HG03432 (cell line): Measurements from ENCODE around the gene ZNF385A.
A peak's percentile ranks its signal among the peaks of the same experiment; 100 is the strongest.

Experiments used
- ATAC-seq: cut with Tn5 transposase; IDR thresholded peaks from one replicate; pipeline ENCODE4 v1.9.1; 2021; ENCODE audit warnings: mild to moderate bottlenecking, moderate library complexity; ENCODE audit not compliant: unreplicated experiment

Gene ZNF385A

DNA sequence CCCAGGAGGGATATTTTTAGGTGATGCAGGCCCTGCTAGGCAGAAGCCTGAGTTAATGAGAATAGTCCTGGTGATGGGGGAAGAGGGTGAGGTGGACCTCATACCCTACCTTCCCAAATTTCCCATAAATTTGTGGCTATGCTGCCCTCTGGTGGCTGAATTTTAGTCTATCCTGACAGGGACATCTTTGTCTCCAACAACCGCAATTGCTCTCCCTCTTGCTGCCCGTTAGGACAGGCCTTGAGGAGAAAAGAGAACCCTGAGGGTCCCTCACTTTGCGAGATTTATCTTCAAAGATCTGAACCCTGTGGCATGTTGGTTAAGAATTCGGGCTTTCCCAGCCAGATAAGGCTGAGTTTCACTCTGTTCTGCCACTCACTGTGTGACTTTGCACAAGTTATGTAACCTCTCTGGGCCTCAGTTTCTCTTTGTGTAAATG, 9.8 kb upstream of the ZNF385A start:
- ATAC-seq: no peak

DNA sequence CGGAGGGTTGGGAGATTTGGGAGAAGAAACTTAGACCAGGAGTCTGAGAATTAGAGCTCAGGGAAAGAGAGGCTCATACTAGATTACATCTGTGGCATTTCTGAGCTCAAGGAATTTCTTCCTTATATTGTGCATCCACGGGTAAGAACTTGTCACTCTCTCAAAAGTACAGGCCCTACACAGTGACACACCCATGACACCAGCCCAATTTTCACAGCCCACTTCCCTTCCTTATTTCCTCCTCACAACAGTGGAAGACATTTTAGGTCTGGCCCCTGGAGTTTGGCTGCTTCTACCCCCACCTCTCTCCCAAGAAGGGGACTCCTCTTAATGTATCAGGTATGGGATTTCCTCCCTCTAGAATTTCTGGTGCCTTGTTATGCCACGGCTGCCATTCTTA, 9.2 kb upstream of the ZNF385A start:
- no peak for ATAC-seq

DNA sequence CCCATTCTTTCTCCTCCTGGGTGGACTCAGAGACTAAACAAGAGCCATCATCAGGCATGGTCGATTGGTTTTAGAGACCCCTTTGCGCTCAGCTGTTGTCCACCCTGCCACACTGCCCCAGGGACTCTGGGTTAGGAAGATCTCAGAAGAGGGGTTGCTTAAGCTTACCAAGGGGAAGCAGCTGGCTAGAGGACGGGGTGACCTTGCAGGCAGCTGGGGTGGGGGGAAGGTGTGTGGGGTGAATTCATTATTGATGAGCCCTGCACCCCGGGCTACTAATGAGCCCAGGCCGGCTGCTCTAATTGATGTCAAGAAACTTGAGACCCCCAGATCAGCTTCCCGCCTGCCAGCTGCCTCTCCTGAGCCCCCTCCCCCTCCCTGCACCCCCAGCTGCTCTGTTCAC, 8.7 kb upstream of the ZNF385A start:
- no peak for ATAC-seq

DNA sequence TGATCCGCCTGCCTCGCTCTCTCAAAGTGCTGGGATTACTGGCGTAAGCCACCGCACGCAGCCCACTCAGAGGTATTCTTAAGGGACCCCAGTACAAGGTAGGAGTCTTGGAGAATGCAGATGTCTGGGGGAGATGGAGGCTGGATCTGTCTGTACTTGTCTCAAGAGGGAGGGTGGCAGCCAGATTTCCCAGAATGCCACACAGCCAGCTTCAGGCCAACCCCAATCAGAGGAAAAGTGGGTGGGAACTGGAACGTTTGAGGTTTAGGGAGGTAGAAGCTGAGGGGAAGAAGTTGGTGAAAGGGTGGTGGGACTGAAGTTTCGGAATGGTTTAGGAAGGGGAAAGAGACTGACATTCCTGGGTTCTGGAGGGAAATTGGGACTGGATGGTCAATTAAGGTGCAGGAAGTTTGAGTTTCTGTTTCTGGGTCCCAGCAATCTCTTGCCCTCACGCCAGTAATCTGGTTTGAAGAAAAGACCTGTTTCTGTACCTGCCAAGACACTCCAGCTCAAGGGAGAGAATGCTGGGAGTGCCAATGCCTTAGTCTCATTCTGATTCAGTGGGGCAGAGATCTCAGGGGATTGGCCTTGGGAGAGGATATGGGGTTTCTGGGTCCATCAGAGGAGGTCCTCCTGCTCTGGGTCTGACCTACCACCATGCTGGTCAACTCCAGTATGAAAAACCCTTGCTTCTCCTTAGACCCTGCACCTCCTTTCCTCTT, 8.1 kb upstream of the ZNF385A start:
- ATAC-seq: no peak

DNA sequence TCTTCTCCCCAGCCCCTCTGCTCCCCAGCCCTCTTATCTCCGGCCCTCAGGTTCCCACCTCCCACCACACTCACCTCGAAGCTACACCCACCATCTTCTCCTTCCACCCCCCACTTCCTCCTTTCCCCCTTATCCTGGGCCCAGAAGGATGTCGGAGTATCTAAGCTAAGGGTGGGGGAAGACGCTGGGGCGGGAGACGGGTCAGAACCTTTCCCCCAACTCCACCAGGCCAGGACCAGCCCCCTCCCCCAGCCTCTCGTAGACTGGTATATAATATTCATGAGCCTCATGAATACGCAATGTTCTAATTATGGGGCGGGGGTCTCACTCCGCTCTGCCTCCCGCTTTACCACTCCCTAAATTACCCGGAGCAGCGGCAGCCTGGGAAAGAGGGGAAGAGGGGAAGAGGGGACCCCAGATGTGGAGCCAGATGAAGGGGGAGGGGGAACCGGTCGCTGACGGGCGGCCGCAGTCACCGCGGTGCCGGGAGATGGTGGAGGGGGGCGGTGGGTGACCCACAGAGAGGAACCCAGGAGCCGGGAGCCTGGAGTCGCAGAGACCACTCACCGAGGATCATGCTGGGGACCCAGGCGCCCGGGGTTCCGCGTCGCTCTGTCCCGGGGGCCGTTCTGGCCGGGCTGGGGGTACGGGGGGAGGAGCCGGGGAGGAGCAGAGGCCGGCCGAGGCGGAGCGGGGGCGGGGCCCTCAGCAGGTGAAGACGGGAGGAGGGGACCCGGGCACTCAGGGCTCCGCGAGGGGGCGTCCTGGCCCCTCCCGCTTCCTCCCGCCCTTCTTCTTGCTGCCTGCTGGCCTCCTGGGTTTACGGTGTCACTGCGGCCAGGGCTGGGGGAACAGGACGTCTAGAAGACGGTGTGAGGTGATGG, 6.4 kb upstream of the ZNF385A start:
- peak; percentile 64 for ATAC-seq

DNA sequence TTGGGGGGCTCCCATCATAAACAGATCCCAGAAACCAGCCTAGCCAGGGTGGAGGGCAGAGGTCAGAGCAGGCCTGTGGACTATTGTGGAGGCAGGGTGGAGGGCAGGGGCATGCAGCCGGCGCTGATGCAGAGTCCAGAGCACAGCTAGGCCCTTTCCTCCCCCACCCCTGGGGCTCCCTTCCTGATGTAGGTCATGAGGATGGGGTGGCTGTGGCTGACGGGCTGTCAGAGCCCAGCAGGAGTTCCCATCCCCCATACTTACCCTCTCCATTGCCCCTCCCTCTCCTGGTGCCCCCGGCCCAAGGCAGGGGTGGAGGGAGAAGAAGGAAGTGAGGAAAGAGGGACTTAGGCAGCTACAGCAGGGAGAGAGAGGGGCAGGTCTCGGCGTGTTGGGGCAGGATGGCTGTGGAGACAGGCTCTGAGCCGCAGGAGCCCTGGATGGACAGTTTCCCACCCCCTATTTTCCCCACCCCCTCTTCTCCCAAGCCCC, 5.7 kb upstream of the ZNF385A start:
- ATAC-seq: no peak

DNA sequence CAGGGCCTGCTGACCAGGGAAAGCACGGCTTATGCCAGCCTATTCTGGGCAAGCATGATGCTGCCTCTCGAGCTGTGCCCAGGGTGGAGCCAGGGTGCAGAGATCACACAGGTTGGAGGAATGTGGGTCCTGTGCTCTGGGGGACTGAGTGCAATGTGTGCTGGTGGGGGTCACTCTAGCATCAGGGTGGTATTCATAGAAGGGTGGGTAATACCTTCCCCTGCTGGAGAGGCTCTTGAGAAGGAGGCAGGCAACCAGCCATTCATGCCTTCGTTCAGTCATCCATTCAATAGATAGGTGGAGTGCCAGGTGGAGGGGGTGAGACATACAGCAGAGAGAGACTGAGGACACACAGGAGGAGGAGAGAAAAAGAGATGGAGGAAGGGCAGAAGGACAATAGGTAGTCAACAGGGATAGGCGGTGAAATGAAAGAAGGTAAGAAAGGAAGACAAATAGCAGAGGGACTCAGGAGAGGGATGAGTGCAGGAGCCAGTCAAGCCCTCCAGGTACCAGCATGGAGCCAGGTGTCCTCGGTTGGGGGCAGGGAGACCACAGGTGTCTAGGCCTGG, 5.2 kb upstream of the ZNF385A start:
- ATAC-seq: no peak

DNA sequence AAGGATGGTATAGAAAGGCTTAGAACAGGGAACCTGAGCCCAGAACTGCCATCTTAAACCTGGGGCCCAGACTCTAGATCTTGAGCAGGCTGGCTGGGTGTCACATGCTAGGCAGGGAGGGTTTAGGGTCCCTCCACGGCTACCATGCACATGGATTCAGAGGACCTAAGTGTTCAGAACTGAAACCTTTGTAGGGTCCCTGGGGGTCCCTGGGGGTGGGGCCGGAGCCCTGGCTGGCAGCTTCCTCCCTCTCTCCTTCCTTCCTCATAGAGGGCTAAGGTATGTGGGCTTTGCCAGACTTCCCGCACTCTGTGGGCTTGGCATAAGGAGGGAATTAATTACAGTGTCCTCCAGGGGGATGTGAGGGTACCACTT, 4.6 kb upstream of the ZNF385A start:
- ATAC-seq: no peak

DNA sequence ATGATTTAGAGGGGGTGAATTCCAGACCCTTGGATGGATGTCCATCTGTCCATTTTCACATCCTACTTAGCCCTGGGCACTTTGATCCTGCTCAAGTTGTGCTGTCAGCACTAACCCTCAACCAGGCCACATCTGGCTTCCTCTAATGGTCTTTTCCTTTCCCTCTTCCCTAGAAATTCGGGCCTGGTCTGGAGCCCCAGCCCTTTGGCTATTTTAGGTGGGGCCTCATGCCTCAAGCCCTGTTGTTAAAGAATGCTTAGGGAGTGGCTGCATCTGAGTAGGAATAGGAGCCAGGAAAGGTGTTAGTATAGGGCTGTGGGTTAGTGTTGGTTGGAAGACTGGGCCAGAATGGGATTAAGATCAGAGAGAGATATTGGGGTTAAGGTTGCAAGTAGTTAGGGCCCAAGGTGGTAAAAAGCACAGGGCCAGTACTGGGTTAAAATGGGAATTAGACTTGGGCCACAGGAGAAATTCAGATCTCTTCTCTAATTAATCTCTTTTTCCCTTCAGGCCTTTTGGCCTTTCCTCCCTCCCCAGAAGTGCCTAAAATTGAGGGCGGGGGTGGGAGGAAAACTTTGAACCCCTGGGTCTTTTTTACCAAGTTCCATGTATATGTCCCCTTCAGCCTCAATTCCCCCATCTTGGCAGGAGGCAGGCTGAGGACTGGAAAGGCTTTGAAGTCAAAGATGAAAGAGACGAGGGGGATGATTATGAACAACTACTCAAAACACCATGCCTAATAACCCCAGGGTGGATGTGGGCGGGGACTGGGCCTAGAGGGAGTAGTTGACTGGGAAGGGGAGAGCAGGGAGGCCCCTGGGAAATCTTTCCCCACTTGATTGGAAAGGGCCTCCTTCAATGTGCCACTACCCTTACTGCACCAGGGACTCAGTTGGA, 4.0 kb upstream of the ZNF385A start:
- no peak for ATAC-seq

DNA sequence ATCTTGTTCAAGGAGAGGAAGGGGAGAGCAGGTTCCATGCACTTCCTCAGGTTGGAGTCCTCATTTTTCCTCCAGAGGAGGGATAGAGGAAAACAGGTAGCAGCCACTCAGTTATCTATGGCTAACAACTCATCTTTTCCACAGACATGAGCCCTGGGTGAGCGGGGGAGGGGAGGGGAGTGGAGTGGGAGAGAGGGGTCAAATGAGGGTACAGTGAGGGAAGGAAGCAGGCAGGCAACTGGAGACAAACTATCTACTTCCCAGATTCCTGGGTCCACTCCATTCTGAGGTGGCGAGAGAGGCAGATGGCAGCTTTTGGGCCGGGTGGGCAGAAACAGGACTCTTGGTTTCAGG, 2.6 kb upstream of the ZNF385A start:
- ATAC-seq: no peak

DNA sequence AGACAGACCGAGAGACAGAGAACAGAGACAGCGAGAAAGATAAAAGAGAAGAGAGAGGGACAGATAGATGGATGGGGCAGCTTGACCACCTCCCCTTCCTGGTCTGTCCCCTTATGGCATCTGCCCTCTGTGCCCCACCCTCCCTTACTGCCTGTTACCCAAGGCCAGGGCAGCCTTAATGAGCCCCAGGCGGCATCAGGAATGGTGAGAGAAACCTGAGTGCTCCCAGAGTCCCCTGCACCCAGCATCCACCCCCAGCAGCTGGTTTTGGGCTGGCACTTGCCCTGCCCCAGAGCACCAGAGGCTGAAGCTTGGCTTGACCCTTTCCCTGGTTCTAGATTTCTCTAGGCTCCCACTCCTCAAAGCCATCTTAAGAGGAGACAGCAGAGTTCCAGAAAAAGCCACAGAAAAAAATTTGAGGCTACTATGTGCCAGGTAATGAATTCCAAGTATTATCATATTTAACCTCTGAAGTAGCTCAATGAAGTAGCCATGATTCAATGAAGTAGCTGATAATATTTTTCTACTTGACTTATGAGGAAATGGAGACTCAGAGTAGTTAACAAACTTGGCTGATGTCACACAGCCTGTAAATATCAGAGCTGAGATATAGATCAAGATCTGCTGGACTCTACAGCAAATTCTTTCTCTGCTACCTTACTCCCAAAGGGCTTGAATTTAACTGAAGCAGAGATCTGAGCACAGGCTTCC, 2.0 kb upstream of the ZNF385A start:
- no peak for ATAC-seq

DNA sequence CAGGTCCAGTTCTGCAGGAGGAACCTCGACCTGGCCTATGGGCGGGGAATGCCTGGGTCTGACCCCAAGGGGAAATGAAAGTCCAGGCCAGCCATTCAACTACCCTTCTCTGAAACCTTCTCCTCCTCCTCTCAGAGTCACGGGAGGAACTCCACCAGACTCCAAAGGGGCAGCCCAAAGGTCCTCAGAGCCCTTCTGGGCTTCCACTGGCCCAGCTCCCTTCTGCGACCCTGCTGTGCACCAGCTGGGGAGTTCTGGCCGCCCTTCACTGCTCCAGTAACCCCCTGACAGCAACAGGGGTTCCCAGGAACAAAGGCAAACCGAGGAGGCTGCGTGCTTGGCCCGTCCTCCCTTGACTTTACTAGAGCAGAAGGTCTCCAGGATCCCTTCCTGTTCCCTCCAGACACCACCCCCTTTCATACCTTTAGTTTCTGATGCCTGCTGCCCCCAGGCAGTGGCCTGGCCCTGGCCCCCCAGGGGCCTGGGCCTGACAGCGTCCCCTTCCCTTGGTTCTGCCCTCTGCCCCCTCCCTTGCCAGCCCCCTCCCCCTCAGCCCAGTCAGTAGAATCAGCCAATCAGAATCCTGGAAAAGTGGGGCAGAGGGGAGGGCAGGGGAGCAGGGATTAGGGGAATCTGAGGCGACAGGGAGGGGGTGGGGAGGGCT, 850 bp upstream of the ZNF385A start:
- peak; percentile 58 for ATAC-seq

DNA sequence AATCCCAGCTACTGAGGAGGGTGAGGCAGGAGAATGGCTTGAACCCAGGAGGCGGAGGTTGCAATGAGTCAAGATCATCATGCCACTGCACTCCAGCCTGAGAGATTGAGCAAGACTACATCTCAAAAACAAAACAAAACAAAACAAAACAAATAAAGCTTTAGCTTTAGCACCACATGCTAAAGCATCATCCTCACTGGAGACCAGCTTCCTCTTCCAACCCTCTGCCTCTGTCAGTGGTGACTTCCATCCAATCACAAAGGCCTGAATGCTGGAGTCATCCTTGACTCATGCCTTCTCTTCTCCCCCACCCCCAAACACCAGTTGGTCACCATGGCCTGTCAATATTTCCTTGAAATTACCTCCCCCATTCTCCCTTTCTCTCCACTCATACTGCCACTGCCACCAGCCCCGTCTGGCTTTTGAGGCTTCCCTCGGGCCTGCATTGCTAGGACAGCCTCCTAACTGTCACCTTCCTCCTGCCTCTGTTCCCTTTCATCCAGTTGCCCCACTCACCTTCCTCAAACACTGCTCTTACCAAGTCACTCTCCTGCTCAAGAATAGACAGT, 1.4 kb downstream of the ZNF385A start:
- no peak for ATAC-seq

DNA sequence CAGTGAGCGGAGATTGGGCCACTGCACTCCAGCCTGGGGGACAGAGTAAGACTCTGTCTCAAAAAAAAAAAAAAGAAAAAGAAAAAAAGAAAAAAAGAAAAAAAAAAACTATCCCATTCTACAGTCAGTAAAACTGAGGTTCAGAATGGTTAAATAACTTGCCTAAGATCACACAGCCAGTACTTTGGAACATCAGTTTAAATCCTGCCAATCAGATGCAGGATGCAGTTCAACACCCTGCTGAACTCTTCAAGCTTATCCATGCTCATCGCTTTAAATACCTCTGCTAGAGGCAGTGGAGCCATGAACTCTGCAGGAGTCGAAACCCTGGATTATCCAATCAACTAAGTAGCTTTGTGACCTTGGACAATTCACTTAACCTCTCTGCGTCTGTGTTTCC, 3.4 kb downstream of the ZNF385A start:
- ATAC-seq: no peak

DNA sequence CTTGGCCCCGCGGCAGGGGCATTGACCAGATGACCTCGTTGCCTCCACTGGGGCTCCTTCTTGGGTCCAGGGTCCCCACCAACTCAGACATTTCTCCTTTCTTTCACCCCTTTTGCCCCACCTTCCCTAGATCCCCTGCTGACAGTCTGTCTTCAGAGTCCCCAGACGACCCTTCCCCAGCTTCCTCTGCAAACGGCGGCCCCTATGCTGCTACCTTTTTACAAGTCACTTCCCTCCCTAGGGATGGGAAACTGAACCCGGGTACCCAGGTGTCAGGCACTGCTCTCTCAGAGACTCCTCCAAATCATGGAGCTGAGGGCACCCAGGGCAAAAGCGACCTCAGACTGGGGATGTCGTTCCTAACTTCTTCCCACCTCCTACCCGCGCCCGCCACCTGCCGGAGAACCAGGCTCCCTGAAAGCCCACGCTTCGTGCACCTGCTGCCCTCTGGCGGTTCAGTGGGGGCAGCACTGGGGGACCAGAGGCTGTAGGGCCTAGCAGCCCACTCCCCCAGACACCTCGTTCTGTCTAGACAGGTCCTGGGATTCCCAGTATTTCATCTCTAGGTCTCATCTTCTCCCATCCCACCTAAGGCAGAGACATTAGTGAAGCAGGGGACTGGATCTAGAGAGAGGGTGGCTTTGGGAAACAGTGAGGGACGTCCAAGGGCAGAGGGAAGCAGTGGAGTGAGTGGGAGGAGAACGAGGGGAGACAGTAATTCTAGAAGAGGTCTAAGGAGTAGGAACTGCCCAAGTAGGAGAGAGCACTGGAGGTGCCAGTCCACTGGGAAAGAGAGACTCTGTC, 4.9 kb downstream of the ZNF385A start:
- peak; percentile 87 for ATAC-seq

DNA sequence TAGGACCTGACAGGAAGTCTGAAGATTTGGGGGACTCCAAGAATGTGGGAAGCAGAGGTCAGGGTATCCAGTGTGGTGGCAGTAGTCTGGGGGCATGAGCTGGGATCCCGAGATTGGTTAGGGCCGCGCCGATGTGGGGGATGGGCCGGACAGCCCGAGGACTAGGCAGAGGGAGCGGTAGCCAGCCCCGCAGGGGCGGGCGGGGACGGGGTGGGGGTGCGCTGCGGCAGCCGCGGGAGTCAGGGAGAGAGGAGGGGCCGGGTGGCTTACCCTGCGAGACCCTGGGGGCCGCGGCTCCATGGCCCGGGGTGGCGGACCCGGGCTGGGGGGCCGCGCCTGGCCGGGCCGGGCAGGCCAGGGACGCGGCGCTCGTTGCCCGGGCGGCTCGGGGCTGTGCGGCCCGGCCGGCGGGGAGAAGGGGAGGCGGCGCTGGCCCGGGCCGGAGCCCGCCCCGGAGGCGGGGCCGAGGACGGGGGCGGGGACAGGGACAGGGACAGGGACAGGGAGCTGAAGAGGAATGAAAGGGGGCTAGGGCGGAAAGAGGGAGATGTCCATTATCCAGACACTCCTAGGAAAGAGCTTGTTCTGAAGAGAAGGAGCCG, 5.6 kb downstream of the ZNF385A start:
- no peak for ATAC-seq

DNA sequence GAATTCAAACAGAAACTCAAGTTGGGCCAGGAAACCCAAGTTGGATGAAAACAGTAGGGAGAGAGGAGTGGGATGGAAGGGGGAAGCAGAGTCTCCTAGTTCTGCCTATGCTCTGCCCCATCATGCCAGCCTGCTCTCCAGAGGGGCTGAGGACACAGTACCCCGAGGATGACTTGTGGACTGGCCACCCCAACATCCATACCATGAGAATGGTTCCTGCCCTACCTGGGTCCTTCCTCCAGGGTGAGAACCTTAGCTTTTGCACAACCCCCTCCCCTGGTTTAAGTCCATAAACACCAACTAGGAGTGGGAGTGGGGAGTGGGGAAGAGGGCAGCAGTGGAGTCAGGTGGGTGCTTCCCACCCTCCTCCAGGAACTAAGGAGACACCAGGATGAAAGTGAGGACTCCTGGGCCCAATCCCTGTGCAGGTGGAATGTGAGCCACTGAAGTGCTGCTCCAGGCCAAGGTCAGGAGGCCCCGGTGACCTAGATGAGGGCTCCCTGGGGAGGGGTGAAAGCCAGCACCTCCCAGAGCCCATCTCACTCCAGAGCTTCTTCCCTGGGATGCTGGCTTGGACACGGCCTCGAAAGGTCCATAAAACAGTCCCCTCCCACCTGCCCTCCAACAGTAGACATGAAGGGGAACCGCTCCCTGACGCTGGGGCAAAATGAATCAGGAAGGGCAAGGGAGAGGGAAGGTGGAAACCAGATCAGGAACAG, 6.6 kb downstream of the ZNF385A start:
- ATAC-seq: no peak

DNA sequence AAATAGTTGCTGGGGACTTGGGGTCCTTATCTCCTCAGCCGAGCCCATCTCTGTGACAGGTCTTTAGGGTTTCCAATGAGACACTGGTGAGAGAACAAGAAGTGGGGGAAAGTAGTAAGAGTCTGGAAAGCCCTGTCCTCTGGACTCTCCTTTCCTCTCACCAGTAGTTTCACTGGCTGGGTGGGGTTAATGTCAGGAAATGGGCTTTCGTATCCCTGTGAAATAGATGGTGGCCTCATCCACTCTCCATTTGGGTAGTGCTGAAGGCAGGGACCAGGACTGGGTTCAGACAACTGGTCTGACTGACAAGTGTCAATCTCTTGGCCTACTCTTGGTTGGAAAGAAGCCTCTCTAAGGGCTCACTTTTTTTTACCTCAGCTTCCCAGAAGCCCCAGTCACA, 7.5 kb downstream of the ZNF385A start:
- no peak for ATAC-seq
